Natural killer cell (primary cell): Measurements from ENCODE around the gene ST3GAL5. TPM values are rescaled to one million over a fixed set of nuclear protein-coding genes. Genes with fewer than 3 reads are reported as not detected.

Experiments
- ATAC-seq, 3 donors: fragments of 150-1000 bp in 2 of 3; fragments of 200-7000 bp in 1 of 3; cut with Tn5 transposase; 1 replicate in 1 of 3; 2 replicates in 2 of 3; pipeline ENCODE4 v1.10.0; 2021; ENCODE audit warnings: mild to moderate bottlenecking in 2 of 3, moderate library complexity in 2 of 3
- DNase-seq, 2 donors: peaks; one replicate each; pipeline versions ENCODE4 v3.0.0 to v3.0.0-alpha.2; 2013 to 2021; ENCODE audit warnings: mixed read lengths in 1 of 2
- H3K27ac ChIP-seq: one replicate; pipeline ENCODE4 v1.5.1; 2013; ENCODE audit warnings: mild to moderate bottlenecking, low read length
- H3K27me3 ChIP-seq: one replicate; pipeline ENCODE4 v1.6.1; 2013; ENCODE audit warnings: low read length; ENCODE audit not compliant: control insufficient read depth, insufficient read depth
- H3K36me3 ChIP-seq: one replicate; pipeline ENCODE4 v1.6.1; 2013; ENCODE audit warnings: low read length; ENCODE audit not compliant: control insufficient read depth, insufficient read depth
- H3K4me1 ChIP-seq: one replicate; pipeline ENCODE4 v1.6.1; 2013; ENCODE audit warnings: low read length; ENCODE audit not compliant: control insufficient read depth, insufficient read depth
- H3K4me3 ChIP-seq: one replicate; pipeline ENCODE4 v1.5.1; 2013; ENCODE audit warnings: low read length
- H3K9me3 ChIP-seq: one replicate; pipeline ENCODE4 v1.6.1; 2013; ENCODE audit warnings: low read length; ENCODE audit not compliant: control insufficient read depth, insufficient read depth
- H3K27ac Mint-ChIP-seq, 2 donors: one replicate each; pipeline ENCODE4 v1.8.0; 2022; ENCODE audit warnings: mild to moderate bottlenecking in 2 of 2, mixed read lengths in 2 of 2, moderate library complexity in 1 of 2
- H3K27me3 Mint-ChIP-seq, 2 donors: one replicate each; pipeline ENCODE4 v1.8.0; 2022; ENCODE audit warnings: low read depth in 2 of 2, mixed read lengths in 2 of 2
- H3K36me3 Mint-ChIP-seq: one replicate; pipeline ENCODE4 v1.8.0; 2022; ENCODE audit warnings: mixed read lengths
- H3K4me1 Mint-ChIP-seq, 2 donors: one replicate each; pipeline ENCODE4 v1.8.0; 2022; ENCODE audit warnings: mixed read lengths in 2 of 2
- H3K4me3 Mint-ChIP-seq: one replicate; pipeline ENCODE4 v1.8.0; 2022; ENCODE audit warnings: mild to moderate bottlenecking, moderate library complexity, mixed read lengths
- H3K9me3 Mint-ChIP-seq, 2 donors: one replicate each; pipeline ENCODE4 v1.8.0; 2022; ENCODE audit warnings: mixed read lengths in 2 of 2
- CTCF ChIP-seq: fragments of 200-600 bp; IDR thresholded peaks from one replicate; pipeline ENCODE4 v1.8.0; 2022; ENCODE audit warnings: antibody characterized with exemption
- WGBS: methylation state at CpG from one replicate; pipeline ENCODE4 v1.1.7; 2013; ENCODE audit warnings: missing lambda C conversion rate; ENCODE audit not compliant: insufficient coverage; 5-methylcytosine and 5-hydroxymethylcytosine counted together
- intact Hi-C: fragments of 100-400 bp; cut with micrococcal nuclease; formaldehyde crosslinking; loops from one replicate; pipeline ENCODE4 v1.14.2; 2022
- total RNA-seq, 4 donors: library from RNA; stranded (reverse); fragments of 120-200 nt in 1 of 4; gene quantifications; one replicate each; pipeline versions ENCODE4 v1.2.3 to v1.2.4, GENCODE V29; 2013 to 2022

ST3GAL5 gene
- total RNA-seq, 3 donors from 2014 or later (not counting 1 experiment from before 2014, with no cell fraction given), result 54.6 to 72.4 (median 66.1) TPM

DNA sequence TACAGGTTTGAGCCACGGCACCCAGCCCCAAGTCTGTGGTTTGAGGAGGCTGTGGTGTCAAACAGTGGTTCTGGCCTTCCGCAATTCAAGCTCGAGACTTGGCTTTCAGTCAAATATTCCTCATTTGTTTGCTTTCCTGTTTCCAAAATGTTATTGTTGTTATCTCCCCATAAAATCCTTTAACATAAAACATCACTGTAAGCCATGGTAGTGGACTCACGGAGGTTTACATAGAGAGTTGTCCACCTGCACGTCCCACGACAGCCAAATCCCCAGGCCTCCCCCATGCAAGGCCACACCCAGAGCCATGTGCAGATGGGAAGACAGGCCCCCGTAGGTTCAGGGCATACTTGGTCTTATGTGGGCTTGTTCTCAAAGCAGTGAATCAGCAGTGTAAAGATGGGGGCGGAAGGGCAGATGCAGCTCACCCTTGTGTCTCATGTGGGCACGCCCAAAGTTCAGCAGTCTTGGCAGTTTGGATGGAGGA lies 18.9 kb upstream of the ST3GAL5 start:
- 63% methylated on average over 9 of the region's 9 CpGs for WGBS

DNA sequence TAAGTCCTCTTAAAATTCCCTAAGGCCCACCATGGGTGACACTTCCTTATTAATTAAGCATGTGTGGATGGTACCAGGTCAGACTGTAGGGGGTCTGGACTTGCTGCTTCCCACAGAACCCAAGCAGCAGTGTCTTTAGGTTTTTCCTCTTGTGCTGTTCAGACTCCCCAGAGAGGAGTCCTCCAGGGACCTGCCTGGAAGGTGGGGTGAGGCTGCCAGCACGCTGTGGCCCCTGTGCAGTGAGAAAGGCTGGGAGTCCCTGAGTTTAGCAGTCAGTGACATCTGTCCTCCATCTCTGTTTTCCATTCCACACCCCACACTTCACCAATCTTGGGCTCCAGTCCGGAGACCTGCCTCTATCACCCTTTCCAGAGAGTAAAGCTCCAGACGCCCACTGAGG lies 18.0 kb upstream of the ST3GAL5 start:
- TF ChIP-seq CTCF, result no peak
- peaks cover 7% of the 10 kb centered on the region for H3K4me1 ChIP-seq
- DNase-seq (no peak), ATAC-seq (no peak)
- H3K36me3 Mint-ChIP-seq, result no peaks in the 10 kb centered on the region
- H3K4me1 Mint-ChIP-seq, result peaks cover 12 to 14% of the 10 kb centered on the region in 2 donors
- no peaks in the 10 kb centered on the region for H3K27me3 ChIP-seq
- WGBS, result 67% methylated on average over 1 of the region's 3 CpGs
- H3K27ac Mint-ChIP-seq, result no peak overlapping the region
- H3K36me3 ChIP-seq, result peaks cover 3% of the 10 kb centered on the region
- intact Hi-C loops, result no loop called here
- no peaks in the 10 kb centered on the region for H3K9me3 ChIP-seq
- no peak overlapping the region for H3K4me3 ChIP-seq
- H3K27ac ChIP-seq, result no peak overlapping the region
- no peak overlapping the region for H3K4me3 Mint-ChIP-seq
- H3K9me3 Mint-ChIP-seq, result no peaks in the 10 kb centered on the region
- no peaks in the 10 kb centered on the region for H3K27me3 Mint-ChIP-seq

More for the DNA sequence above, 18.9 kb upstream of the ST3GAL5 start:
- H3K27ac Mint-ChIP-seq, result no peak overlapping the region
- no peaks in the 10 kb centered on the region for H3K9me3 Mint-ChIP-seq
- H3K27me3 Mint-ChIP-seq, result no peaks in the 10 kb centered on the region
- peaks cover 3 to 14% of the 10 kb centered on the region in 2 donors for H3K4me1 Mint-ChIP-seq
- intact Hi-C loops, result no loop called here
- H3K4me1 ChIP-seq, result peaks cover 7% of the 10 kb centered on the region
- ATAC-seq (no peak), DNase-seq (no peak)
- H3K9me3 ChIP-seq, result no peaks in the 10 kb centered on the region
- no peak overlapping the region for H3K4me3 Mint-ChIP-seq
- H3K27me3 ChIP-seq, result no peaks in the 10 kb centered on the region
- peaks cover 3% of the 10 kb centered on the region for H3K36me3 ChIP-seq
- no peak overlapping the region for H3K27ac ChIP-seq
- no peaks in the 10 kb centered on the region for H3K36me3 Mint-ChIP-seq
- H3K4me3 ChIP-seq, result no peak overlapping the region
- no peak for TF ChIP-seq CTCF

DNA sequence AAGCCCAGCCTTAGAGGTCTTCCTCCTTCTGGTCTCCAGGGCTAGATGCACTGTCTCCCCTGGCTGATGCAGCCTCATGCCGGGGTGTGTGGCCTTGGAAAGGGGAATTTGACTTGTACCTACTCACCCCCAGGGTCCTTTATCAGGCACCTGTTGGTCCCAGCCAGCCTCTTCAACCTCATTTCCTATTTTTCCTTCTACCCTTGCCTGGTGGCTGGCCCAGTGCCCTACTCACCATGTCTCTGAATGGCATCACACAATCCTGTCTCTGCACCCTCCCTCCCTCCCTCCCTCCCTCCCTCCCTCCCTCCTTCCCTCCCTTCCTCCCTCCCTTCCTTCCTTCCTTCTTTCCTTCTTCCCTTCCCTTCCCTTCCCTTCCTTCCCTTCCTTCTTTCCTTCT lies 17.1 kb upstream of the ST3GAL5 start:
- ATAC-seq, result no peak
- H3K27me3 Mint-ChIP-seq, result no peaks in the 10 kb centered on the region
- 100% methylated on average over 1 of the region's 1 CpG for WGBS

More for the DNA sequence above, 17.1 kb upstream of the ST3GAL5 start:
- no peak overlapping the region for H3K27ac Mint-ChIP-seq
- H3K27me3 ChIP-seq, result no peaks in the 10 kb centered on the region
- no peaks in the 10 kb centered on the region for H3K9me3 Mint-ChIP-seq
- no peak overlapping the region for H3K4me3 ChIP-seq
- intact Hi-C loops, result no loop called here
- no peaks in the 10 kb centered on the region for H3K9me3 ChIP-seq
- H3K4me3 Mint-ChIP-seq, result no peak overlapping the region
- no peaks in the 10 kb centered on the region for H3K36me3 Mint-ChIP-seq
- H3K4me1 Mint-ChIP-seq, result peaks cover 14% of the 10 kb centered on the region in 2 donors
- peaks cover 3% of the 10 kb centered on the region for H3K36me3 ChIP-seq
- TF ChIP-seq CTCF, result no peak
- no peak for DNase-seq
- no peak overlapping the region for H3K27ac ChIP-seq
- peaks cover 9% of the 10 kb centered on the region for H3K4me1 ChIP-seq
